Fibroblast of skin of left quadriceps (primary cell): ENCODE data around the gene KCNA5.
A peak's percentile ranks its signal among the peaks of the same experiment; 100 is the strongest.

Source experiments
- DNase-seq, 2 experiments: peaks; one replicate each; pipeline ENCODE4 v3.0.0-alpha.2; 2013; ENCODE audit warnings: low read depth in 2 of 2

KCNA5 gene

DNA sequence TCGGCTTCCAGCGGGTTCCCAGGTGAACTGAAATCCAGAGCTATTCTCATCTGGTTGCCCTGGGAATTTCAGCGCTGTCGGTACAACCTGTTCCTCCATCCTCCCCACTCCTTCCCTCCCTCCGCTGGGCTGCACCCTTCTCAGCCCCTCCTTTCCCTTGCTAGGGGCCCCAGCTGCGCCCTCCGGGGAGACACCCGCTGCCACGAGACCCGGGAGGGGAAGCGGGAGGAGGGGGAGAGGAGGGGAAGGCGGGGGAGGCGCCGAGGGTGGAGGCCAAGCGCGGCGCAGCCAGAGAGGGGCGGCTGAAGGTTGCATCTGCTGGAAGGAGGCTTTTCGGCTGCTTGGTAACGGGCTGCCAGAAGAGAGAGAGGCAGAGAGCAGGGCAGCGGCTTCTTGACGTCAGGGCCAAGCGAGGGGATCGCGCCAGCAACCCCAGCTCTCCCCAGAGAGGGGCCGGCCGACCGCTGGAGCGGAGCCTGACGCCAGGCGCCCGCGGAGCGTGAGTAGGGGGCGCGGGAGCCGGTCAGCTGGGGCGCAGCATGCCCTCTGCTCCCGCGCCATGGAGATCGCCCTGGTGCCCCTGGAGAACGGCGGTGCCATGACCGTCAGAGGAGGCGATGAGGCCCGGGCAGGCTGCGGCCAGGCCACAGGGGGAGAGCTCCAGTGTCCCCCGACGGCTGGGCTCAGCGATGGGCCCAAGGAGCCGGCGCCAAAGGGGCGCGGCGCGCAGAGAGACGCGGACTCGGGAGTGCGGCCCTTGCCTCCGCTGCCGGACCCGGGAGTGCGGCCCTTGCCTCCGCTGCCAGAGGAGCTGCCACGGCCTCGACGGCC, at the start of gene KCNA5:
KCNA5 (plus strand) TSS at position 291 of the 831 bp plus-strand sequence; CDS start at position 560, 269 bp downstream.
- no peak for DNase-seq

DNA sequence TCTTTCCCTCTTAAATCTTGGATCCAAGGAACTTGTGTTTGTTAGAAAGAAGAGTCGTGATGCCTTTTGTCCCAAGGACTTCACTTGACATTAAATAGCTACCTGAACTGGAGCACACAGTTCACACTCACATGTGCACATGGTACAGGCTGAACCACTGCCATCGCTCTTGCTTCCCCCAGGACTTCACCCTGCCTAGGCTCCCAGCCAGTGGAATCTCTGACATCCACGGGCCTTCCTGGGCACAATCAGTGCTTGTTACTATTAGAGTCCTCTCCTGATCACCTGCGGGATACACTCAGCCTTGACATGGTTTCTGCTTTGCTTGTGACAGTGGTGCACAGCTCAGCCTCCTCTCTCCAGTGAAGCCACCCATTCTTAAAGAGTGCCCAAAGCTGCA, 49.1 kb upstream of the KCNA5 start:
- no peak for DNase-seq

DNA sequence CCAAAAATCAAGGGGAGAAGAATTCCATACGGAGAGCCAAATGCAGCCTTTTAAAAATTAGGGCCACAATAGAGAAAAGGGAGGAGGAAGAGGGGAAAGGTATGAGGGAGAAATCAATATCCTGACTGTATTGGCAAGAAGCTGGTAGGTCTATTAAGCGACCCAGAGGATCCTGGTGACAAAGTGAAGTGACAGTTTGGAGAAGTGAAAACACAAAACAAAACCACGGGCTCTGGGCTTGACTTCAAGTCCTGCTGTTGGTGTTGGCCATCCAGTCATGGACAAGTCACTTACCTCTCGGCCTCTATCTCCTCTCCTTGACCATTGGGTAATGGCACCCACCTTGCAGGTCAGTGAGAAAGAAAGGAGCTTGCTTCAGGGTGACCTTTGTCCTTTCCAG, 47.0 kb upstream of the KCNA5 start:
- DNase-seq: no peak

DNA sequence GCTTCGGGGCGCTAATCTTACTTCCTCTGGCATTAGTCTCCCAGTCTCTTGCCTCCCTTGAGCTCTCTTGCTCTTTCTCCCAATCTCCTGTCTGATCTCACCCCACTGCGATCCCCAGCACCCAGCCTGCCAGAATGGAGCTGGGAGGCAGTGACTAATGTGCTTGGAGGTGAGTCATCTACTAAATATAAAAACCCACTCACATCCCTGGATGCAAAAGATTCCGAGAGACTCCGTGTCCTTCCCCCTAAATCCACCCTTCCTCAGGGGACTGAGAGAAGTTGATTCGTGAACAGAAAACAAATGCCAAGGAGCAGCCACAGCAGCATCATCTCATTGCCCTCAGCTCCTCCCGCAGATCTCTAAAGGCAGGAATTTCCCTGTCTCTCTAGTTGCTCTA, 45.7 kb upstream of the KCNA5 start:
- peak; percentile 92 for DNase-seq

DNA sequence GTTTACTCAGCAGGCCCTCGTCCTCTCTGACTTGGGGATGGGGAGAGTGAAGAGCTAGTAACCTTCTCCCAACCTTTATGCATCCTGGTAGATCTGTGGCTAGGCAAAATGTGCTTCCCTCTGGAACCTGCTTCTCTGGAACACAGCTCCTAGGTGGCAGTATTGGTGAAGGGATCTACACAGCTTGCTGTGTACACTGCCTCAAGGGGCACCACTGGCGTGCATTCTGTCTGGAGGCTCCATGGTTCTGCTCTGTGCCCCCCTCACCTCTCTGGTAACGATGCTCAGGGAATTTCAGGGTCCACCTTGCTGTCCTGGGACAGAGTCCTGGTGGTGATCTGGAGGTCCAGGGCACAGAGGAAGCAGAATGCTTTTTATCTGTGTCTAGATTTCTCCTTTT, 43.5 kb upstream of the KCNA5 start:
- no peak for DNase-seq

DNA sequence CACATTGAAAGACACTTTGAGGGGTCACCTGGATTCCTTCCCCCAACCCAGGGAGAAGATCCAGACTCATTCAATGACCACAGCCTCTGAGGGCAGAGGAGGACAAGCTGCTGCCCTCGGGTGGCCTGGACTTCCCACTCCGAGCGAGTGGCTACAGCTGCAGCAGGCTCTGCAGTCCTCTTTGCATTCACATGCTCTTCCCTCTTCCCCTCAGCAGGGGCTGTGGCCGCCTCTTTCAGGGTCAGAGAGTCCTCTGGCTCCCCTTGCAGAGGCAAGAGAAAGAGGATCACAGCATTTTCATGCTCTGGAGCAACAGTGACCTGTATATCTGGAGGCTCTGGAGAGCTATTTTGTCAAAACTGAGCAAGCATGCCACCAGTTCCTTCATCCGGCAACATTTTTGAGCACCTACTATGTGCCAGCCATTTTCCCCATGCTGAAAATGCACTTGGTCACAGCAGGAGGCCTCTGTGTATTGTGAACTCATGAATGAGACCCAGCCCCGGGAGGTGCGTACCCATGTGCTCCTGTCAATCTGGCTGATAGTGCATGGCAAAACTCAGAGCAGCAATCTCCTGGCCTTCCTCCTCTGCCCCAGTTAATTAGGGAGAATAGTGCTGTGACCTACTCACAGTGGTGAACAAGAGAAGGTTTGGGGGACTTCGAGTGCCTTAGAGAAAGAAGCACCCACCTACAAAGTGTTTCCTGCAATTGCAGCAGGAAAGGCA, 42.9 kb upstream of the KCNA5 start:
- no peak for DNase-seq

DNA sequence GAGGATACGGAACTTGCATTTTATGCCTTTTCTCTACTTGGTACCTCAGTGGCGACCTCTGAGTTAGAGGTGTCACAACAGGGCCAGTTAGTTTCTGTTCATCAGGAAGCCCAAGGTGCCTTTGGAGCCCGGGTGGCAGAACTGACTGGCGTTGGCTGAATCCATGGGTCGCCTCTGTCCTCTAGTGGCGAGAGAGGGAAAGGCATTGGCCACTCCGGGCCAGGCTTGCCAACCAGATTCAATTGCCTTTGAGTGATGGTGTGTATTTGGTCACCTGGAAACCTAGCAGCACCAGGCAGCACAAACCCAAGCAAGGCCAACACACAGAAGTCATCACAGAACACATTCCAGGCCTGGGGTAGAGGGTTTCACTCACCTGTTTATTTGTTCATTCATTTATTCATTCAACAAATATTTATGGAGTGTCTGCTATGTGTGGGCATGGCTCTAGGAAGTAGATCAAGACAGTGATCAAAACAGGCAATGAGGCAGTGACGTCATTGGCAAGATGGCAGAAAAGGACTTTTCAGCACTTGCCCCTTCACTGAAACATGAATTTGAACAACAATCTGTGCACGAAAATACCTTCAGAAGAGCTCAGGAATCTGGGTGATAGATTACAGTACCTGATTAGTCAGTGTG, 40.5 kb upstream of the KCNA5 start:
- DNase-seq: peak; percentile 24 to 29

DNA sequence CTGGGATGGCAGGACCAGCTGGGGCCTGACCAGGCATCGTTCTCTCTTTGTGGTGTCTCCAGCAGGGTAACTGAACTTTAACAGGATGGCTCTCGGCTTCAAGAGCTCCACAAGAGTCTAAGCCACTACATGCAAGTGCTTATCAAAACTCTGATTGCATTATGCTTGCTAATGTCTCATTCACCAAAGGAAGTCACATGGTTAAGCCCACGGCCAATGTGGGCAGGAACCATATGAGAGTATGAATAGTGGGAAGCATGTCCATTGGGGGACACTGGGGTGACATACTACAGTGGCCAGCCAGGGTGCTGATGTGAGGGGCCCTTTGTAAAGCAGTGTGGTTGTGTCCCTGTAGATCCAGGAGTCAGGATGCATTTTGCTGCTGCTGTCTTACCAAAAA, 35.0 kb upstream of the KCNA5 start:
- no peak for DNase-seq

DNA sequence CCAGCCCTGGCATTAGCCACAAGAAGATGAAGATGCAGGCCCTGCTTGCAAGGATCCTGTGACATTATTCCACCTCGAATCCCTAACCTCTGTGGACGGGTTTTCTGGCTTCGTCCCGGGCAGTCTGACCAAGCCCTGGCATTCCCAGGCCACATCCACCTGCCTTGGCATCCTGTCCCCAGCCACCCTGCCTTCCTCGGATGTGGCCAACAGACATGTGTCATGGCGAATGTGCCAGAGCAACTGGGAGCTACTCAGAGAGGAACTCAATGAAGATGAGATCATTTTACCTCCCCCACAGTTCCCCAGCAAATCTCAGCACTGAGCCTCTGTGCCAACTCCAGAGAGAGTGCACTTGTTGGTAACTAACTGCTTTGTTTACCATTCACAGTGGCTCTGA, 33.5 kb upstream of the KCNA5 start:
- no peak for DNase-seq

DNA sequence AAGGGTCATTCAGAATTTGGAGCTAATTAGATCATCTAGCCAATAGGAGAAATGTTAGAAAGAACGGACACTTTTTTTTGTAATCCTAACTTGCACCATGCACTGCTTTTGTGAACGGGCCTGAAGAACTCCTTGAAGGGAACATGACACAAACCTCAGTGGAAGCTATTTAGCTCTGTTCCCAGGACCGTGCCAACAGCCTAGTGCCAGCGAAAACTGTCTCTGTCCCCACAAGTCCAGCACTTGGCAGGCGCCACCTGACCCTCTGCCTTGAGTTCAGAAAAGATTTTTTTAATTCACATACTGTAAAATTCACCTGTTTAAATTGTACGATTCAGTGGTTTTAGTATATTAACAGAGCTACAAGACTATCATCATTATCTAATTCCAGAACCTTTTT, 31.3 kb upstream of the KCNA5 start:
- no peak for DNase-seq

DNA sequence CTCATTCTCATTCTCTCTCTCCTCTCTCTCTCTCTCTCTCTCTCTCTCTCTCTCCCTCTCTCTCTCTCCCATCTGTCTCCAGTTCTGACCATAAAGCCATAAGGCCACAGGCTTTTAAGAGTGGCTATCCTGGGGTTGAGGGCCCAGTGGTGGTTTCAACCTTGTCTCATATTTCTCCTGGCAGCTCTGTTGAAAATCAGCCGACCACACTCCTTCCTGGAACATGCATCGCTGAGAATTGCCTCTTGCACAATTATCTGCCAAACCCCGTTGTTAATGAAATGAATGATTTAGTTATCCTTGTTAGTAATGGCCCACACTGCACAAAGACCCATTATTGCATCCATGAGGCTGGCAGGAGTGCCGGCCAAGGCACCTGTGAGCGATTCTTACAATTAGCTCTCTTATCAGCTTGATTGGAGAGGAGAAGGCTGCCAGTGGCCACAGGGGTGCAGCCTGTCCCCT, 30.4 kb upstream of the KCNA5 start:
- peak; percentile 23 to 27 for DNase-seq

DNA sequence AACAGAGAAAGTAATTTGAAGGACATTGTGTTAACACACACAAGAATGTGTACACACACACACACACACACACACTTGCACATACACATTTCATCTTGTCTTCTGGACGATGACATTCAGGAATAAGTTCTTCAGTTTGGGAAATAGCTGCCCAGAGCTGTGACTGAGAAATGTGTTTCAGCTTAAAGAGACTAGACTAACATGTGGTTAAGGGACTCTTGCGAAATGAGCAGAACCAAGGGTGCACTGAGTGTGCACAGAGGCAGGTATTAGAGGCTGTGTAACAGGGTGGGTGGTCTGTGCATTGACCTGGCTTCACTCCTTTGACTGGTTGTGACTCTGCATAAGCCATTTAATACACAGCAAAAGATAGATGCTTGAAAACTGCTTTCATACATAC, 29.4 kb upstream of the KCNA5 start:
- DNase-seq: peak; percentile 17 to 18

DNA sequence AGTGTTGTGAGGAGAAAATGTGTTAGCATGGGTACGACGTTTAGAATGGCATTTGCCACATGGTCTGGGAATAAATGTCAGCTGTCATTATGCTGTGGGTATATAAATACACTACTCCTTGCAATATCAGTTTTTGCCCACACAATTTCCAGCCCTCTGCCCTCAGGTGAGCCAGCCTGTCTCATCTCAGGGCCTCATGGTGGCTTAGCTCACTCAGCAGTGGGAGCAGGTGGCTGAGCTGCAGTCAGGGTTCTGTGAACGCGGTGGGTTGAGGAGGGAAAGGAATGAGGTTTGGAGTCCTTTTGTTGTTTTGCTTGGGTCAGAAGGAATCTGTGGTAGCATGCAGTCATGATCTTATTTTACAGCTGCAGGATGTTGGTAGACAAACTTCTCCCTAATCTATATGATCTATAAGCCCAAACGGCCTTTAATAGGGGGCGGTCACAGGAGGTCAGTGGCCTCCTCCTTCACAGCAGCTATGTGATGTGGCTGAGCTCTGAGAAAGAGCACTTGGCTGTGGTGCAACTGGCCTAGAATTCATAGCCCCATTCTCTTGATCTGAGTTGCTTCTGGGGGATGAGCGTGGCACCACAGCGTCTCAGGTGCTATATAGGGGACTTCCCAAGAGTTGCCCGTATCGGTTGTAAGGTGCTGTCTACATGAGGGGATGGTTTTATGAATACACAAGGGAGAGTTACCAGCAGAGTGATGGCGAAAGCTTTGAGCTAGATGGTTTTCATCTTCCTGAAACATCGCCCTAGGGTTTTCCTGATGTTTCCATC, 27.8 kb upstream of the KCNA5 start:
- DNase-seq: no peak

DNA sequence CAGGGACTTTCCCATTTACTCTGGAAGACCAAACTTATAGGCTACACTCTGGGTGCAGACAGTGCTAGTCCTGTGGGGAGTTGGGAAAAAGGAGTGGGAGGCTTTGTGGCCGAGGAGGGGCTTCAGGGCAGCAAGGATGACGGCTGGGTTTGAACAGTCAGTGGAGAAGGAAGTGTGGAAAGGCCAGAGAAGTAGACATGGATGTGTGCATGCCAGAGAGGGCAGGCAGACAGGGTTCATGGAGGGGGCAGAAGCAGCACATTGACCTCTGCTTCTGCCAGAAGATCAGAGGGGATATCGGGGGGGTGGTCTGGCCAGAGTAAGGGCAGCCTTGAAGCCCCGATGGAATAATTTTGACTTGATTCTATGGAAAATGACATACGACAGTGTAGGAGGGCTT, 27.2 kb upstream of the KCNA5 start:
- DNase-seq: no peak

DNA sequence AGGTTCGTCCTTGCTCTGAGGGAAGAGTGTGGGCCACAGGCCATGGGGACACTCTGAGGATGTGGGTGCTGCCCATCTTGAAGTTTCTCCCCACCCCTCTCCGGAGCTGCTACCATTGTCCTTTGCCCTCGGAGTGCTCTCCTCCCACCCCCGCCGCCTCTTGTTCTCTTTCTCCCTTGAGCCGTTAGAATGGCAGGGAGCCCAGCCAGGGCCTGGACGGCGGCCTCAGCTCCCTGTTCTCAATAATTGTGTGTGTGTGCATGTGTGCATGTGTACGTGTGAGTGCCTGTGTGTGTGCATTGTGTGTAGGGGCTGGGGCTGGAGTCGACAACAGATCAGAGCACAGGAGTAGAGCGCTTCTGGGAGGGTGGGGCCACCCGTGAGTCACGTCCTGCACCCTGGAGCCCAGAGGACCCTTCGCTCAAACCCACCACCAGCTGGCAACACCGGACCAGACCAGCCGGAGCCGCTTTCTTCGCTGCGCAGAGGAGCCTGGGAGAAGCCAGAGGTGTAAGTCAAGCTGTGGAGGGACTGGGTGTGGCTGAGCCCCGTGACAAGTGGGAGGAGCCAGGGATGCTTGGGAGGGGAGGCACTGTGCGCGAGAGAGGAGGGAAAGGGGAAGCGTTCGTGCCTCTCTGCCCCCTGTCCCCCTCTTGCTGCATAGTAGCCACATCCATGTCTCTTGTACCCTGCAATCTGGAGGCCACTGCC, 25.9 kb upstream of the KCNA5 start:
- DNase-seq: no peak

DNA sequence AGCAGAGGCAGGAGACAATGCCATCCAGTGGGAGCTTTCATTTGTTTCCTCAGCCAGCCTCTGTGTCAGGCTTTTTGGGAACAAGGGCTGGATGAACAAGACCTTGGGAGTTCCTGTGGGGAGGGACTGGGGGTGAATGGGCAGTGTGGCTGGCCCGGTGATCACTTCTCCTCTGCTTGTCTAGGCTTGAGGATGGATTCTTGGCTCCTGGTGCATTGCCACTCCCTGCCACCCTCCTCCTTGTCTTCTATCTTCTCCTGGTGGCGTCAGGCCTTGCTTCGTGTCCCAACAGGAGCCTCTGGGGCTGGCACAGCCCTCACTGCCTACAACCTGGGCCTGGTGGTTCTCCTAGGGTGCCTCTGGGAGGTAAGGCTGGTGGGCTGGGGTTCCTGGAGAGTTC, 25.0 kb upstream of the KCNA5 start:
- no peak for DNase-seq

DNA sequence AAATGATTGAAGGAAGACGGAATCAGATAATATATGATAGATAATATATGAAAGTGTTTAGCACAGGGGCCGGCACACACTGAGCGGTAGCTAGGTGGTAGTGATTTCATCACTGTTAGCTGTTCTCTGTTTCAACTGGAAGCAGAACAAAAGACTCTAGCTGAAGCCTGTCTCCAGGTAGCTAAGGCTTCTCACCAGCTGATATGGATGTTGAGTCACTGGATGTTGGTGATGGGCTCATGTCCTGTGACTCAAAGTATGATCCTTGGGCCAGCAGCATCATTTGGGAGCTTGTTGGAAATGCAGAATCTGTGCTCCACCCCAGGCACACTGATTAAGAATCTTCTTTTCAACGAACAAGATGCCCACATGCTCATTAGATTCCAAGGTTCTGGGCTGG, 21.7 kb upstream of the KCNA5 start:
- DNase-seq: no peak

DNA sequence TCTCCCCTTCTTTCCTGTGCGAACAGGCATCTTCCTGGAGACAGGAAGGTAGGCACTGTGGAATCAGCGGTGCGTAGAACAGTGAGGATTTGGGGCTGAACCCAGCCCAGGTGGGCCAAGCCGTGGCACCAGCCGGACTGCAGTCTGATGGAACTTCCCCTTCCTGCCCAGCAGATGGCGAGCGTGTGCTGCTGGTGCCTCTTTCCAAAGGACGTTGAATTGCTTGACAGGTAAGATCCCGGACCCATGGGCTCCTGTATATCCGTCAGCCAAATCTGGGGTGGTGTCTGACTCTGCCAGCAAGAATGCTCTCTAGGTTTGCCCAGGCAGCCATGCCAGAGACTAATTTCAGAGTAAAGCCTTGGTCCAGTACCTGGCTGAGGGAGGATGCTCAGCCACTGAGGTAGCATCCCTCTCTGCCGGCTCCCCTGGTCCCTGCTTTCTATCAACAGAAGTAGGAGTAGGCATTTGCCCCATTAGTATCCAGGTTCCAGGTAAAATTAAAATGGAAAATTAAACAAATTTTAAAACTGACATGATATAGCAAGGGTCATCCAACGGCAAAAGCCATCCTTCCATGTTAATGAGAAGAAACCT, 21.1 kb upstream of the KCNA5 start:
- no peak for DNase-seq

DNA sequence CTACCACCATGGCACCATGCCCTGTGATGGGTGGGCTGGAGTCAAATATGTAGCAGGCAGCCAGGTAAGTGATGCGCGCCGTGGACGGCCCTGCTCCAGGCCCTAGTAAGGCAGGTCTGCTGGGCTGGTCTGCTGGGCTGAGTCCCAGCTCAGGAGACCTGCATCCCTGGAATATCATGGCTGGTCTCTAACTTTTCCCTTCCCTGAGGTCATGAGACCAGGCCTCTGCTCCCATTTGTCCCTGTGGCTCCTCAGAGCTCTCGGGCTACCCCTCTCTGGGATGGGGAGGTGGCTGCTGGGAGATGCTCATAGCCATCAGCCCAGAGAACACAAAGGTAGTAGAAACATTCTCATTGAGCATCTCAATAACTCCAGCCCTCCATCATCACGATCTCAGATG, 19.8 kb upstream of the KCNA5 start:
- no peak for DNase-seq

DNA sequence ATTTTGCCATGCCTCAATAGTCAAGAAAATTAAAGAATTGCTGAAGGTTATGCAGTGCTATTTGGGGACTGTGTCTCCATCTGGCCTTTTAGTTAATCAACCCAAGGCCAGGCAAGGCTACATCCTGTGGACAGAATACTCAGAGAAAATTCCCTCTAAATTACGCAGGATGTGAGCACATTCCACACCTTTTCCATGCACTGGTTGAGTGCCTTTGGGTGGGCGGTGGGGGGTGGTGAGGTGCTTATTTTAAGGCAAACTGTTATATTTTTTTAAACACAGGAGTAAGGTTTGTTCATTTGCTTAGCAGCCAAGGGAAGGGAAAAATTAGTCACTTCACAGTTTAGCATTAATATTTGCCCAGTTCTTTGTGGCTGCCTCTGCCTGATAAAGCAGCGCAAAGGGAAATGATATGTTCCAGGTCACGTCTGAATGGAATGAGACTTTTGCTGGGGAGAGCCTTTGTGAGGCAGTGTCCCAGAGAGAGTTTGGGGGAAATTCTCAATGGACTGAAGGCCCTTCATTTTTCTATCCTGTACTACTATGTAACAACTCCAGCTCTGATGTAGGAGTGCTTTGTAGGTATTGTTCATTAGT, 17.2 kb upstream of the KCNA5 start:
- no peak for DNase-seq
